LHCN-M2 (cell line): ENCODE measurements around the gene OTUD7B. TPM values are rescaled to one million over a fixed set of nuclear protein-coding genes. Genes with fewer than 3 reads are reported as not detected.
A peak's percentile ranks its signal among the peaks of the same experiment; 100 is the strongest.
"Not testable (repeated sequence)": the region's sequence is repeated elsewhere in the genome, so short reads cannot be mapped to it uniquely, and the experiment has no call there.

Source experiments
- DNase-seq: peaks from one replicate; pipeline ENCODE4 v3.0.0-alpha.2; 2012; ENCODE audit warnings: low read depth
- total RNA-seq: library from RNA; depleted of rRNA; stranded (reverse); fragments of >200 nt; gene quantifications from 2 replicates; pipeline ENCODE4 v1.2.3, GENCODE V29; 2014

The OTUD7B gene
- total RNA-seq, 1 experiment from 2014 or later: 12.0 TPM

DNA sequence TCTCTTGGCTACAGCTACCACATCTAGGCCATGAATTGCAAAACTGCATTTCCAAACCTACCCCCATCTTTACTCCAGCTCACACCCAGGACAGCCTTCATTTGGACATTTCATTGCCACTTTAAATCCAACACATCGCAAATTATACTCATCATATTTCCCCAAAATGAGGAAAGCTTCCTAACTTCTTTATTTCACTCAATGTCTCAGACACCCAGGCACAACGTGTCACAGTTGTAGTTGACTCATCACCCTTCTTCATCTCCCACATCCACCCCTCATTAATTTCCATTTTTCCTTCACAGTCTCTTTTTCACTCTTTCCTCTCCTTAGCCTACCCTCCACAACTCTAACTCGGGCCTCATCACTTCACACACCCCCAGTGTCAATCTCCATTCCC lies 6.7 kb downstream of the OTUD7B start:
- no peak for DNase-seq

GRCh38 chr1:150002217-150002616 lies 8.3 kb downstream of the OTUD7B start:
- no peak for DNase-seq

DNA sequence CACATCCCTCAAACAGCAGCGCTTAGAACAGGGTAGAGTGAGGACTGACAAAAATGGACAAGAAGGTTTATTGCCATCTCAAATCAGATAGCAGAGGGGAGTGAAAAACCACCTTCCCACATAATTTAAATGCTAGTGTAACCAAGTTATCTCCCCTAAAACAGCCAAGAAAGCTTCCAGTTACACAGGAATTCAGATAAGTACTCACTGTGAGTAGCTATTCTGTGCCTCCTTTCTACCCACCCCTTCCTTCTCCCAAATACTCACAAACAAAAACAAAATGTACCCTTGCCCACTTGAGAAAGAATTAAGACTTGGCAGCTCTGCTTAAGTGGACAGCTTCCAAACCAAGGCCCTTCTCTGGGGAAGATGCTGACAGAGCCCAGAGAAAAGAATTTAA lies 9.1 kb downstream of the OTUD7B start:
- DNase-seq: peak; percentile 35

DNA sequence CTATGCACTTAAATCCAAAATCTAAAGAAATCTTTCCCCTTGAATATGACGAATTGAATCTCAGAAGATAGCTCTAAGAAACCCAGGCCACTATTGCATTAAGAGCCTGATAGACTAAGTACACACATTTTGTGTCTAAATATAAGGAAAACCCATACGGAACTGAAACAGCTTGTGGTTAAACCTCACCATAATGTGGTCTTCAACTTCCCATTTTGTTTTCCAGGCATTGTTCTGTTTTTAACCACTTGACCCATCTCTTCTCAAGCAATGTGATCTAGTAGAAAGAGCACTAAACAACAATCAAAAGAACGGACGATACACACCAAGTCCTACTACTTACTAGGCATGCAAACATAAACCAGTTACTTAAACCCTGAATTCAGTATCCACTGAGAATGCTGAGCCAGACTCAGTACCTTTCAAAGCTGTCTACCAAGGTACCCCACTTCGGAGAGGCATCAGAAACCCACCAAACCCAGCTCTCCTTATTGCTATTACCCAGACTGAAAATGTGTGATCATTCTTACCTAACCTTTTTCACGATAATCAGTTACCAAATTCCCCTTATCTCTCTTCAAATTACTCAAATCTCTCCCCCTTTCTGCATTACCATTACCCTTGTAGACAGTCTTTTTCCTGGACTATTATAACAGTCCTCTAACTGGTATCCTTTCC lies 12.8 kb downstream of the OTUD7B start:
- DNase-seq: no peak

GRCh38 chr1:149995927-149996326 lies 14.6 kb downstream of the OTUD7B start:
- DNase-seq: peak; percentile 60

DNA sequence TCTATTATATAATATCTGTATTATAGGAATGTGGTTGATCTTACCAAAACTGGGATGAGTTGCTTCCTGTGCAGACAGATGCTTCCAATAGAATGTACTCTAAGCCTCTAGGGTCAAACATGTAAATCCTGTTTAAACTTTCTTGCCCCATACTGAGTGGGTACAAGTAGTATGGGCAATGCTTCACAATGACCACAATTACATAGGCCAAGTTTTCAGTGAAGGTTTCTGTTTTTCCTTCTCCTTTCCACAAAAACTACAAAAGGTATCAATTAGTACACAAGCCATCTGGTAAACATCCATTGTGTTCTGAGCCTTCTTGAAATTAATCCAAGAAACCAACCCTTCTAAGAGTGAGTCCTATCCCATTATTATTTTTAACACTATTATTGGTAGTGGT lies 16.8 kb downstream of the OTUD7B start:
- DNase-seq: no peak

DNA sequence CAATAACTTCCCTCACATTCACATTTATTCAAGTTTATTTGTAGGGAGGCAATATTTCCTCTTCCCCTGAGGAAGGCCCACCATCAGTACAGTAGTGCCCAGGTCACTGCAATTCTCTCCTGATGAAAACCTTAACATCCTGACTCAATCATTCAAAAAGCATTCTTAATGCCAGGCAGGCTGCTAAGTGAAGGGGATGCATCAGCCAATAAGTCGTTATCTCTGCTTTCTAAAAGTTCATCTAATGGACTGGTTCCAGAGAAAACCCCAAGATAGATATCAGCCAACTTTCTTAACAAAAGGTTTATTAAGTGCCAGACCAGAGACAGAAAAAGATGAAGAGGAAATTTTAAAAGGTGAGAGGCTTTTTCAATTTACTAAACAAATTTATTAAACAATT lies 17.3 kb downstream of the OTUD7B start:
- no peak for DNase-seq

DNA sequence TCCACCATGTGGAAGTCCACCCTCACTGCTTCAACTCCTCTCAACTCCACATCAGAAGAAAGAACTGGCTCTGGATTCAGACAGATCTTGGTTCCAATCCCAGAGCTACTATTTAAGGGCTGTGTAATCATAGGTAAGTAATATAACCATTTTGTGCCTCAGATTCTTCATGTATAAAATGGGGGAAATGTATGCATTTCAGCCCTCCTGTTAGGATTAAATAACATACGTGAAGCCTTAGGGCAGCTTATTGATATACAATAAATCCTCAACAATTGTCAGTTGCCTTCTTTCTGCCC lies 23.3 kb downstream of the OTUD7B start:
- no peak for DNase-seq

DNA sequence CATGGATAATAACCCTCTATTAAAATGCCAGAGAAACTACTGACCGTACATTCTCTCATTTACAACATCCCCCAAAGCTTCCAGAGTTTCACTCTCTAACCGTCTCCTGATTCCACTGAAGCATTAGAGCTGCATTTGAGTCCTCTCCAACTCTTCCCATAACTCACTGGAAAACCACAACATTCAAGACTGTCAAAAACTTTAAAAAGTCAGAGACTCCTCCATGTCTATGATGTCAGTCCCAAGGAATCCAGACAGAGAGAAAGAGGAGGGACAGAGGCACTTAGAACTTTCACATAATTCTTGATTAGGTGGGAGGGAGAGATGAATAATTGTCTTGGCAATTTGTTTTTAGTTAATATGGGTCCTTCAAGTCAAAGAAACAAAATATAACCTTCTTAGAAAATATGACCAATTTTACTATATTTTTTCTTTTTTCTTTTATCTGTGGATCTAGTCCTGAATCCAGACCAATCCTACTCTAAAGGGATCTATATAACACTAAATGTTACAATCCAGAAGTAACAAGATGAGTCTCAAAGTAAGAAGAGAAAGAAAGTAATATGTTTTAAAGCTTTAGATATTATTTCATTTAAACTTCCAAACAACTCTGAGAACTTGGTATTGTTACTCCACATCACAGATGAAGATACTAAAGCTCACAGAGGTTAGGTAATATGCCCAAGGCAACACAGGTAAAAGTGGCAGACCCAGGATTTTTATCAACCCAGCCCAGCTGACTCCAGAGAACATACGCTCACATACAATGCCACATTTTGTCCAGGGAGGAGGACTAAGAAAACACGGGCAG lies 23.8 kb downstream of the OTUD7B start:
- peak; percentile 83 for DNase-seq

DNA sequence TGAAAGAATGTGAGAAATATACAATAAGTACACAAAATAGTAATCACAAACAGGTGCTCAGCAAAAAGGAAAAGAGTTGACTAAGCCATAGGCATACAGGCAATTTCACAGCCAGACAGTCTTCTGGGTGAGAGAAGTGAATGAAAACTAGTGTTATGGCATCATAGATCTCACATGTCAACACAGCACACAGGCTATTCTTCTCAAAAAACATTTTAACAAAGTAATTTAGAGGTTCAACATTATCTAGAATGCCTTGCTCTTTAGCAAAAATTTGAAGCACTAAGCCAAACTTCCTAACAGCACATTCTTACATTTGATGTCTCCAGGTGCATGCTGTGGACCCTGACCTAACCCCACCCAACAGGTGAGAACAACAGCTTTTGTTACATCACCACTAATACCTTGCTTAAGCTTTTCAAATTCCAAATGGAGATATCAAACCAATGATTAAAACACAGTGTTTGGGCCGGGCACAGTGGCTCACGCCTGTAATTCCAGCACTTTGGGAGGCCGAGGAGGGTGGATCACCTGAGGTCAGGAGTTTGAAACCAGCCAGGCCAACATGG lies 30.5 kb downstream of the OTUD7B start:
- DNase-seq: no peak

DNA sequence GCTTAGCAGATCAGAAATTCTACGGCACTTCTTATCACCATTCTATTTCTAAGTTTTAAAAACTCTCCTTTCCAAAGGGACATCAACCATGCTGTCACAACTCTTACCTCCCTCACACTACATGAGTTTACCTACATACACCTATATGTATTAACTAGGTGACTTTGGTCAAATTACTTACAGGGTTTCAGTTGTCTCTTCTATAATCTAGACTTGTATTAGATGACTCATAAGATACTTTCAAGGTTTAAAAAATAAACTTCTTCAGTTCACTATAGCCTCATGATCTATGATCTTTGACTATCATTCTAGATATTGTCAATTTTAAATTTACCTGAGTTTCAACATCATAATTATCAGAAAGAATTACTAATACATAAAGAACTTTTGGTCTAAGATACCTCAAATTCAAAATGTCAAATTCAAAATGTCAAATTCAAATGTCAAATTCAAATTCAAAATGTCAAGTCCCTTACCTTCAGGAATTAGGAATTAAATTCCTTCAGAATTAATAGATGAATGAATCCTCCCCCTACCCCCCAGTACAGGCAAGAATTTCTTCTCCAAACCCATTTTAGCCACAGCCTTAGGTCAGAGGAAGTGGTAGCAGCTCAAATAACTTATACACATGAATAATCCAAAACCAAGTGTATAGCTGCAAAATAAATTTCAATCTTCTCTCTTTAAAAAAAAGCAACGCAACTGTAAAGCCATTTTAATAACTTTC lies 31.1 kb downstream of the OTUD7B start:
- no peak for DNase-seq

DNA sequence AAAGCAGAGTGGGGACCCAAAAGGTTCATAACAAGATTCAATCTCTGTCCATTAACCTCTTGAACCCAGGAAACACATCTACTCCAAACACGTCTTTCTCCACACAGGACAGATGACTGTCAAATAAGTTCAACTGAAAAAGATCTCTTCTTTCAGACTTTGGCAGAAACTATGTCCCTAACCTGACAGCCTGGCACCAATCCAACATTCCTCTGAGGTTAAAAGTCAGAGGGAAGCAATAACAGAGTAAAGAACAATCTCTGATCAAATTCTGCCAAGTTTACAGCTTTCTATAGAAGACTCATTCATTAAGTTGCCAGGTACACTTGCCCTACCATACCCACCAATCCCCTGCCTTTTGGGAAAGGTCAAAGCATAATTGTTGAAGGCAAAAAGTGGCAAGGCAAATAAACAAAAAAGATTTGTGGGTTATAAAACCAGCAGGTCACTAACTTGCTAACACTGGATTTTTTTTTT lies 31.9 kb downstream of the OTUD7B start:
- DNase-seq: peak; percentile 46

DNA sequence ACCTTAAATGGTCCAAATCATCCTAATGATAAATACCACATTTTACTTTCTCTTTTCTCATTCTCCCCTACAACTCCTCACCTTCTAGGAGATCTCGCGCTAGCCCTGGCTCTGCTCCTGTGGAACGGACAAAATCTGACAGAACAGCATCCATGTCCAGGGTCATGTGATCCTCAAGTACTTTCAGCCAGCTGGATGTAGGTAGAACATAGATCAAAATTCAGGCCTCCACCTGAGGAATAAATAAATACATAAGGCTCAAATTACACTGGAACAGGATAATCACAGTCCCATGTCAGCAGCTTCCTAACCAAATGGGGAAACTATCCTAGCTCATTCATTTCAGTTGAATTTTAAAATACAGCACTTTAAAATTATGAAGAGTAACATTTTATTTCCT lies 33.2 kb downstream of the OTUD7B start:
- no peak for DNase-seq

DNA sequence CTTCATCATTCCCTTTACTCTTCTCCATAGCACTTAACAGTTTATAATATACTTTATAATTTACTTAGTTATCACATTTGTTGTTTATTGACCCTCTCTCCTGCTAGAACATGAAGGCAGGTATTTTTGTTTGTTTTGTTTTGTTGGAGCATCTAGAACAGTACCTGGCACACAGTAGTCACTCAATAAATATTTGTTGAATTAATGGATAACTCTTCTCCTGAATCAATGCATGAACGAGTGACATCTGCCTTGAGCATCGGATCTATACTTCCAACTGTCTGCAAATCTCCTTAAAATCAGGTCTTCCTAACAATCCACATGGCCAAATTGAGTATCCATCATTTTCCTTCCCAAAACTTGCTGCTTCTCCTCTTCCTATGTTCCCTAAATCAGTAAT lies 38.0 kb downstream of the OTUD7B start:
- DNase-seq: no peak

DNA sequence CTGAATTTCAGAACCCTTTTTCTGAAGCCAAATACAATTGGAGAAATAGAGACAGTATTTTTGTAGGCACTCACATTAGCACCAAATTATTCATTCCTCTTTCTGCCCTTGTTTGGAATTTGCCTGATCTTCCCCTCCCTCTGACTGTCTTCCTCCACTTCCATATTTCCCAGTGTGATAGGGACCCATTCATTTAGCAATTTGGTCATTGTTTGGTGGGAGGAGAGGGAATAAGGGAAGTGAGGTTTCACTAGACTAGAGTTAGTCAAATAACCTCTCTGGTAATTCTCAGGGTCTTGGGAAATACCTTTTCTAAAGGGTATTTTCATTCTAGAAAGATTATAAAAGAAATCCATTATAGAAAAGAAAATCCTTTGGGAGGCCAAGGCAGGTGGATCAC lies 42.9 kb downstream of the OTUD7B start:
- DNase-seq: no peak

DNA sequence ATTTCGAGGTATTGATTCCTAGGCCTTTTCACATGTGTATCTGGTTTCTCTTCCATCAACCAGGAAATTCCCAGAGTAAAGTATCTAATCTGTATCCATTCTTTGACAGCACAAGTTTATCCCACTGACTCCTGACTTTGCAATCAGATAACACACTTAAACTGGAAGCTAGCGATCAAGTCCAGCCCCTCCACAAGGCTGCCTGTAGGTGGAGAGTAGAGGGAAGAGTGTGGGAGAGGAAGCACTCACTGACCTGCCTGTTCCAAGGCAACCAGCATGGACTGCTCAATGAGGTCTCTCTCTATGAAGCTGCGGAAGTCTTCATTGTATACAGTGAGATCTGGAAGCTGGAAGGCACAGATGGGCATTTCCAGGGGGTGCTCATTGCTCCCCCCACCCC lies 43.5 kb downstream of the OTUD7B start:
- no peak for DNase-seq

GRCh38 chr1:149966405-149966804 lies 44.1 kb downstream of the OTUD7B start:
- DNase-seq: no peak

DNA sequence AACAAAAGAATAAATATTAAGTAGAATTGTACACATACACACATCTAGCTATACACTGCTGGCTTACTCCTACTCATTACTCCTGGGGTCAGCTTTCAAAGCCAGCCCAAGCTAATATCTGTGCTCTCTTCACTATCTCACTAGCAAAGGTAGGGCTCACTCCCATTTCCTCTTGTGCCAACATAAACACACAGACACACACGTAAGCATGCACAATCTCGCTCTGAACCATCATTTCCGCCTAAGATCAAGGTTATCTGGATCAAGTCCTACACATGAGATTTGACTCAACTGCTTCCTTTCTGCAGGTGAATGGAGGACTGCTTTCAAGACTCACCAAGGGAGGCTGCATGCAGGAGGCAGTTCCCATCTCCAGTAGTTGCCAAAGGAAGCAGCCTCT lies 45.1 kb downstream of the OTUD7B start:
- no peak for DNase-seq

GRCh38 chr1:149963358-149963757 lies 47.2 kb downstream of the OTUD7B start:
- DNase-seq: no peak

DNA sequence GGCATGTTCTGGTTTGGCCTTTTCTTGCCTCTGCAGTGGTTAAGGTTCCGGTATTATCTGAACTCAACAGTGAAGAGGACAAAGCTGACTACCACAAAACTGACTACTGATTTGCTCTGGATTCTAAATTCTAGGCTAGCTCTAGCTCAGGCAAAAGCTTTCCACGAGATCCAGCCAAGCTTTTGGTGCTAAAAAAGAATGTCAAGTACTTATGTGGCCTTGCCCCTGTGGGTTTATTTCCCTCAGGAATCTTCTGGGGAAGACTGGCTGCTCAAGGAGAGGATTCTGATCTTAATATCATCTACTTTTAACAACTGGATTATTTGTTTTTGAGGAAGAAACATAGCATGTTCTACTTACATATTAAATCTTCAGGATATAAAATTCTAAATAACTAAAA lies 47.8 kb downstream of the OTUD7B start:
- no peak for DNase-seq

GRCh38 chr1:149962039-149962647 lies 48.4 kb downstream of the OTUD7B start:
- peak; percentile 73 for DNase-seq

GRCh38 chr1:149957548-149957947 lies 53.0 kb downstream of the OTUD7B start:
- not testable (repeated sequence) for DNase-seq
